HG03196 (cell line): ENCODE measurements around the gene ZMAT5.

Experiments
- ATAC-seq: cut with Tn5 transposase; IDR thresholded peaks from one replicate; pipeline ENCODE4 v1.9.1; 2021; ENCODE audit not compliant: unreplicated experiment

The ZMAT5 gene

GRCh38 chr22:29710922-29711593, 55.7 kb downstream of the ZMAT5 start:
- no peak for ATAC-seq

- ATAC-seq: no peak
Observed at GRCh38 chr22:29710193-29710592, 56.6 kb downstream of the ZMAT5 start.

GRCh38 chr22:29707471-29707870, 59.3 kb downstream of the ZMAT5 start:
- no peak for ATAC-seq

- no peak for ATAC-seq
Observed at GRCh38 chr22:29707010-29707409, 59.8 kb downstream of the ZMAT5 start.

GRCh38 chr22:29706486-29706885, 60.3 kb downstream of the ZMAT5 start:
- no peak for ATAC-seq

GRCh38 chr22:29705651-29706050, 61.2 kb downstream of the ZMAT5 start:
- ATAC-seq: no peak

GRCh38 chr22:29704528-29705285, 62.1 kb downstream of the ZMAT5 start:
- no peak for ATAC-seq

GRCh38 chr22:29703569-29704195, 63.1 kb downstream of the ZMAT5 start:
- no peak for ATAC-seq

- ATAC-seq: no peak
Observed at GRCh38 chr22:29702931-29703501, 63.8 kb downstream of the ZMAT5 start.

- no peak for ATAC-seq
Observed at GRCh38 chr22:29702000-29702930, 64.5 kb downstream of the ZMAT5 start.

- ATAC-seq: no peak
Observed at GRCh38 chr22:29701155-29701999, 65.4 kb downstream of the ZMAT5 start.

GRCh38 chr22:29700900-29701154, 66.0 kb downstream of the ZMAT5 start:
- ATAC-seq: no peak

- no peak for ATAC-seq
Observed at GRCh38 chr22:29700206-29700899, 66.5 kb downstream of the ZMAT5 start.

- no peak for ATAC-seq
Observed at GRCh38 chr22:29697853-29698598, 68.8 kb downstream of the ZMAT5 start.

- ATAC-seq: no peak
Observed at GRCh38 chr22:29695129-29695926, 71.5 kb downstream of the ZMAT5 start.

GRCh38 chr22:29693671-29694070, 73.1 kb downstream of the ZMAT5 start:
- no peak for ATAC-seq

GRCh38 chr22:29693161-29693560, 73.6 kb downstream of the ZMAT5 start:
- ATAC-seq: no peak

- no peak for ATAC-seq
Observed at GRCh38 chr22:29692327-29692640, 74.5 kb downstream of the ZMAT5 start.
